Transverse colon (tissue), 4 donors: ENCODE data around the gene C1orf174. TPM values are rescaled to one million over a fixed set of nuclear protein-coding genes. Genes with fewer than 3 reads are reported as not detected.

ENCODE experiments used
- DNase-seq: peaks from one replicate; pipeline ENCODE4 v3.0.0-alpha.2; 2019
- H3K27ac ChIP-seq, 4 donors: fragments of 200-600 bp; sonication (generic); 2 replicates each; pipeline ENCODE4 v1.5.1; 2016 to 2018; ENCODE audit warnings: inconsistent platforms in 4 of 4
- H3K27me3 ChIP-seq: fragments of 200-600 bp; sonication (generic); 2 replicates; pipeline ENCODE4 v1.5.1; 2017; ENCODE audit warnings: inconsistent platforms
- H3K36me3 ChIP-seq, 4 donors: fragments of 200-600 bp; sonication (generic); 2 replicates each; pipeline ENCODE4 v1.5.1; 2017 to 2019; ENCODE audit warnings: inconsistent platforms in 4 of 4
- H3K4me1 ChIP-seq, 4 donors: fragments of 200-600 bp; sonication (generic); 2 replicates each; pipeline ENCODE4 v1.5.1; 2017 to 2020; ENCODE audit warnings: inconsistent platforms in 4 of 4
- H3K4me3 ChIP-seq, 4 donors: fragments of 200-600 bp; sonication (generic); 1 replicate in 1 of 4; 2 replicates in 3 of 4; pipeline versions ENCODE4 v1.5.1 to v1.6.1; 2017 to 2019; ENCODE audit warnings: inconsistent platforms in 4 of 4
- H3K9me3 ChIP-seq, 2 donors: fragments of 200-600 bp; sonication (generic); 2 replicates each; pipeline ENCODE4 v1.5.1; 2017 to 2019; ENCODE audit warnings: inconsistent platforms in 2 of 2
- EP300 ChIP-seq: sonication (generic); formaldehyde crosslinking; IDR thresholded peaks from one replicate; pipeline ENCODE4 v1.6.1; 2017; ENCODE audit warnings: antibody characterized with exemption, low read depth
- POLR2A ChIP-seq: fragments of 450-650 bp; IDR thresholded peaks from one replicate; pipeline ENCODE4 v1.6.1; 2016; ENCODE audit warnings: antibody characterized with exemption, mild to moderate bottlenecking, moderate library complexity
- POLR2AphosphoS5 ChIP-seq, 3 donors: sonication (generic); formaldehyde crosslinking; IDR thresholded peaks; one replicate each; pipeline ENCODE4 v1.6.1; 2016; ENCODE audit warnings: antibody characterized with exemption in 3 of 3
- WGBS, 2 donors: methylation state at CpG; one replicate each; pipeline ENCODE4 v1.1.5; 2018; ENCODE audit warnings: low coverage in 1 of 2; 5-methylcytosine and 5-hydroxymethylcytosine counted together
- in situ Hi-C, 4 donors: fragments of 200-750 bp; cut with MboI; loops; one replicate each; pipeline versions ENCODE4 v1.15.0 to v1.15.1; 2017; ENCODE audit warnings: low sequenced_read_pairs in 3 of 4, low pct_ligation_motif_present in 1 of 4, low pct_unique_long_range_greater_than_20kb in 1 of 4
- intact Hi-C: fragments of 100-400 bp; cut with DNase I; formaldehyde crosslinking; loops from one replicate; pipeline ENCODE4 v1.15.1; 2023; ENCODE audit warnings: low total_unique reads
- total RNA-seq, 4 donors: library from RNA; depleted of rRNA; stranded (reverse); fragments of >200 nt; gene quantifications; one replicate each; pipeline ENCODE4 v1.1.0, GENCODE V29; 2016
- TF ChIP-seq, protein P1 (sequence below), 5 experiments: fragments of 200-600 bp in 3 of 5; fragments of 450-650 bp in 2 of 5; sonication (generic) in 3 of 5; IDR thresholded peaks; 1 replicate in 2 of 5; 2 replicates in 3 of 5; pipeline ENCODE4 v1.5.1; 2016 to 2017; ENCODE audit warnings: antibody characterized with exemption in 5 of 5, inconsistent platforms in 3 of 5, mild to moderate bottlenecking in 2 of 5, moderate library complexity in 1 of 5

Gene C1orf174
- total RNA-seq, 4 donors from 2014 or later, result 23.5 to 45.4 (median 36.6) TPM

- no peak for DNase-seq
- Histone ChIP-seq H3K27me3 (peaks cover 16% of the 10 kb centered on the region), H3K36me3 (no peaks in the 10 kb centered on the region), H3K9me3 (peaks cover 4 to 5% of the 10 kb centered on the region in 2 donors), H3K4me3 (no peak overlapping the region), H3K27ac (no peak overlapping the region), H3K4me1 (no peaks in the 10 kb centered on the region)
- intact Hi-C loops, result no loop called here
- 82 to 91% methylated on average over 4 to 21 of the region's 21 CpGs for WGBS, 2 donors
- in situ Hi-C loops, result no loop called here
- no peak for TF ChIP-seq POLR2A
- TF ChIP-seq EP300, result no peak
- TF ChIP-seq, protein P1, sequence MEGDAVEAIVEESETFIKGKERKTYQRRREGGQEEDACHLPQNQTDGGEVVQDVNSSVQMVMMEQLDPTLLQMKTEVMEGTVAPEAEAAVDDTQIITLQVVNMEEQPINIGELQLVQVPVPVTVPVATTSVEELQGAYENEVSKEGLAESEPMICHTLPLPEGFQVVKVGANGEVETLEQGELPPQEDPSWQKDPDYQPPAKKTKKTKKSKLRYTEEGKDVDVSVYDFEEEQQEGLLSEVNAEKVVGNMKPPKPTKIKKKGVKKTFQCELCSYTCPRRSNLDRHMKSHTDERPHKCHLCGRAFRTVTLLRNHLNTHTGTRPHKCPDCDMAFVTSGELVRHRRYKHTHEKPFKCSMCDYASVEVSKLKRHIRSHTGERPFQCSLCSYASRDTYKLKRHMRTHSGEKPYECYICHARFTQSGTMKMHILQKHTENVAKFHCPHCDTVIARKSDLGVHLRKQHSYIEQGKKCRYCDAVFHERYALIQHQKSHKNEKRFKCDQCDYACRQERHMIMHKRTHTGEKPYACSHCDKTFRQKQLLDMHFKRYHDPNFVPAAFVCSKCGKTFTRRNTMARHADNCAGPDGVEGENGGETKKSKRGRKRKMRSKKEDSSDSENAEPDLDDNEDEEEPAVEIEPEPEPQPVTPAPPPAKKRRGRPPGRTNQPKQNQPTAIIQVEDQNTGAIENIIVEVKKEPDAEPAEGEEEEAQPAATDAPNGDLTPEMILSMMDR (IDR thresholded peaks at IDR 0.05), result no peak
Observed at GRCh38 chr1:3932156-3932919, 32.3 kb upstream of the C1orf174 start.

DNA sequence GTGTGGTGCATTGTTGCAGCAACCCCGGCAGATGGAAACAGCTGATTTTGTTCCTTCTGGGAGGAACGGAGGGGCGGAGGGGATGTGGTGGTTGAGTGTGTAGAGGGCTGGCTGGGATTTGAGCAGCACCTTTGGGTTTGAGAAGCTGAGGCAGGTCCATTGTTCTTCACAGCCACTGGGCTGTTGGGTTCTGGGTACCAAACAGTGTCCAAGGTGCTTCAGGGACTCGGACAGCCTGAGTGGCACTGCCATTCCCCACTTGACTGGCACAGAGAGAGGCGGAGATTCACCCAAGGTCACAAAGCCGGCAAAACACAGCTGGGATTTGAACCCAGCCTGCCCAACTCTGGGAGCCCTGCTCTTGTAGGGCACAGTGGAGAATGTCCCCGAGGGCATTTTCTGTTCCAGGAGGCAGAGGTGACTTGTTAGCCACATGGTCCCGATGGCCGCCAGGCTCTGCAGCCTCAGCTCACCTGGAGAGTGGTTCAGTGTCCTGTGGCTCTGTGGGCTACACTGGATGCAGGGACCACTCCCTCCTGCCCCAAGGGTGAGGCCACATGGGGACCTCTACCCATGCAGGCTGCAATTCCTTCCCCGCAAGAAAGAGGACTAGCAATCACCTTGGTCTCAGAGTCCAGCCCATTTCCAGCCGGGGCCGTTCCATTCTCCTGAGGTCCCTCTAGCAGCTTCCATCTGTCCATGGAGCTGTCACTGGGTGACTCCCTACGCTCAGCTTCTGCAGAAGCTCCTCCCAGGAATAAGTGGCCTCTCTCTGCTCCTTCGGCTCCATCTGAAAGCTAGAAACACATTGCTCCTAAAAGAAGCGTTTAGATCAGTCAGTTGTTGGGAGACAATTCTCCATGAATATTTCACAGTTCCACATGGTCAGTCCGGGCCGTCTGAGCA lies 31.2 kb upstream of the C1orf174 start:
- WGBS, 2 donors, result 73% methylated on average over 17 of the region's 17 CpGs; no CpG with 5 or more reads in 1 of the 2 donors

GRCh38 chr1:3930301-3931006 lies 30.4 kb upstream of the C1orf174 start:
- Histone ChIP-seq H3K9me3 (no peaks in the 10 kb centered on the region), H3K4me3 (no peak overlapping the region), H3K36me3 (no peaks in the 10 kb centered on the region), H3K27me3 (peaks cover 15% of the 10 kb centered on the region), H3K27ac (no peak overlapping the region), H3K4me1 (no peaks in the 10 kb centered on the region)
- in situ Hi-C loops, result no loop called here
- intact Hi-C loops, result no loop called here
- TF ChIP-seq EP300, result no peak
- TF ChIP-seq POLR2A, result no peak
- TF ChIP-seq POLR2AphosphoS5 (IDR thresholded peaks at IDR 0.05), result no peak
- TF ChIP-seq, protein P1 (IDR thresholded peaks at IDR 0.05), result no peak
- no peak for DNase-seq
- WGBS, 2 donors, result 73 to 75% methylated on average over 2 to 10 of the region's 10 CpGs

More for the DNA sequence above, 31.2 kb upstream of the C1orf174 start:
- Histone ChIP-seq H3K27ac (no peak overlapping the region), H3K27me3 (peaks cover 16% of the 10 kb centered on the region), H3K4me1 (no peaks in the 10 kb centered on the region), H3K9me3 (no peaks in the 10 kb centered on the region), H3K36me3 (no peaks in the 10 kb centered on the region), H3K4me3 (no peak overlapping the region)
- intact Hi-C loops (no loop called here), in situ Hi-C loops (no loop called here)
- TF ChIP-seq, protein P1 (IDR thresholded peaks at IDR 0.05), result no peak
- TF ChIP-seq POLR2AphosphoS5 (IDR thresholded peaks at IDR 0.05) (no peak), EP300 (no peak), POLR2A (no peak)
- no peak for DNase-seq

DNA sequence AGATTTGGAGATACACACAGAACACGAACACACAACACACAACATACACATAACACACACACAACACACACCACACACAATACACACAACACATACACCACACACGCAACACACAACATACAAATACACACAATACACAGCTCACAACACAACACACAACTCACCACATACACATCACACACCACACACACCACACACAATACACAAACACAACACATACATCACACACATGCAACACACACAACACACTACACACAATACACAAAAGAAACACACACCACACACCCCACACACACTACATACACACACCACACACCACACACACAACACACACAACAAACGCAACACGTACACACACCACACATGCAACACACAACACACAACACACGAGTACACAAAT lies 29.1 kb upstream of the C1orf174 start:
- Histone ChIP-seq H3K4me3 (no peak overlapping the region), H3K27me3 (peaks cover 11% of the 10 kb centered on the region), H3K9me3 (no peaks in the 10 kb centered on the region), H3K27ac (no peak overlapping the region), H3K4me1 (no peaks in the 10 kb centered on the region), H3K36me3 (no peaks in the 10 kb centered on the region)
- no peak for DNase-seq
- WGBS, 2 donors, result 64 to 69% methylated on average over 3 to 5 of the region's 5 CpGs
- in situ Hi-C loops (no loop called here), intact Hi-C loops (no loop called here)
- no peak for TF ChIP-seq POLR2AphosphoS5 (IDR thresholded peaks at IDR 0.05)
- no peak for TF ChIP-seq POLR2A
